Testis (tissue), 3 donors: Measurements from ENCODE around the gene MED10. TPM values are rescaled to one million over a fixed set of nuclear protein-coding genes. Genes with fewer than 3 reads are reported as not detected.

Experiments used
- DNase-seq: peaks from one replicate; pipeline ENCODE4 v3.0.0-alpha.2; 2019
- H3K27ac ChIP-seq, 2 donors: fragments of 200-600 bp; sonication (generic); one replicate each; pipeline ENCODE4 v1.5.1; 2019
- H3K27me3 ChIP-seq: fragments of 200-600 bp; sonication (generic); one replicate; pipeline ENCODE4 v1.5.1; 2019
- H3K36me3 ChIP-seq: fragments of 200-600 bp; sonication (generic); one replicate; pipeline ENCODE4 v1.5.1; 2017; ENCODE audit warnings: low read depth; ENCODE audit errors: missing control alignments
- H3K4me1 ChIP-seq: fragments of 200-600 bp; sonication (generic); one replicate; pipeline ENCODE4 v1.5.1; 2019
- H3K4me3 ChIP-seq, 2 donors: fragments of 200-600 bp; sonication (generic); one replicate each; pipeline ENCODE4 v1.5.1; 2017 to 2019
- H3K9me3 ChIP-seq: fragments of 200-600 bp; sonication (generic); one replicate; pipeline ENCODE4 v1.5.1; 2017
- POLR2A ChIP-seq: fragments of 450-650 bp; IDR thresholded peaks from one replicate; pipeline ENCODE4 v1.6.1; 2017; ENCODE audit warnings: antibody characterized with exemption, mild to moderate bottlenecking, moderate library complexity
- WGBS, 2 donors: methylation state at CpG; one replicate each; pipeline ENCODE4 v1.1.5; 2018; 5-methylcytosine and 5-hydroxymethylcytosine counted together
- intact Hi-C: fragments of 100-400 bp; cut with DNase I; formaldehyde crosslinking; loops from one replicate; pipeline ENCODE4 v1.15.1; 2023; ENCODE audit warnings: low total_unique reads
- polyA plus RNA-seq: library from polyadenylated mRNA; stranded (reverse); fragments of 350-450 nt; fragmentation: Illumina TruSeq; extraction: RNeasy Lipid Tissue Mini Kit (QIAGEN cat#74804); gene quantifications from one replicate; pipeline ENCODE4 v1.2.3, GENCODE V29; 2014; ENCODE audit warnings: low read depth, low replicate concordance; ENCODE audit not compliant: insufficient read depth
- total RNA-seq, 2 donors: library from RNA; depleted of rRNA; stranded (reverse); fragments of >200 nt; gene quantifications; one replicate each; pipeline ENCODE4 v1.2.3, GENCODE V29; 2016
- TF ChIP-seq, protein P1 (sequence below), 3 experiments: fragments of 450-650 bp in 2 of 3; fragments of 200-600 bp in 1 of 3; sonication (generic) in 1 of 3; IDR thresholded peaks; one replicate each; pipeline ENCODE4 v1.5.1; 2016 to 2019; ENCODE audit warnings: antibody characterized with exemption in 3 of 3, mild to moderate bottlenecking in 2 of 3, moderate library complexity in 1 of 3

Gene MED10
- total and polyA plus RNA-seq, 3 donors from 2014 or later = 43.6 to 47.9 (median 43.8) TPM

DNA sequence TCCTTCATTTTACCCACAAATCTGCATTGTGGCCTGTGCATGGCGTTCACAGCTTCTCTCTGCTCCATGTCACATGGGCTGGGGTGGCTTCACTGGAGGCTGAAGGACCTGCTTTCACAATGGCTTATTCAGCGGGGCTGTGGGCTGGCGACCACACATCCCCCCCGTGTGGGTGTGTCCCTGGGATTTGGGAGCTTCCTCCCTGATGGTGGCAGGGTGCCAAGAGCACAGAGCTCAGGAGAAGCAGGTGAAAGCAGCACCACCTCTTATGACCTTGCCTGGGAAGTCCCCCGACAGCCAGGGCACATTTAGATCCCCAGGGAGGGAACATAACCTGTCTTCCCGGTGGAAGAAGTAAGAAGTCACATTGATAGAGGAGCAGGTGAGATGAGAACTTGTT is 5.0 kb upstream of the MED10 start:
- Histone ChIP-seq H3K27me3 (no peaks in the 10 kb centered on the region), H3K4me1 (no peaks in the 10 kb centered on the region), H3K27ac (no peak overlapping the region), H3K36me3 (no peaks in the 10 kb centered on the region), H3K4me3 (no peak overlapping the region), H3K9me3 (no peaks in the 10 kb centered on the region)
- TF ChIP-seq POLR2A = no peak
- TF ChIP-seq, protein P1, sequence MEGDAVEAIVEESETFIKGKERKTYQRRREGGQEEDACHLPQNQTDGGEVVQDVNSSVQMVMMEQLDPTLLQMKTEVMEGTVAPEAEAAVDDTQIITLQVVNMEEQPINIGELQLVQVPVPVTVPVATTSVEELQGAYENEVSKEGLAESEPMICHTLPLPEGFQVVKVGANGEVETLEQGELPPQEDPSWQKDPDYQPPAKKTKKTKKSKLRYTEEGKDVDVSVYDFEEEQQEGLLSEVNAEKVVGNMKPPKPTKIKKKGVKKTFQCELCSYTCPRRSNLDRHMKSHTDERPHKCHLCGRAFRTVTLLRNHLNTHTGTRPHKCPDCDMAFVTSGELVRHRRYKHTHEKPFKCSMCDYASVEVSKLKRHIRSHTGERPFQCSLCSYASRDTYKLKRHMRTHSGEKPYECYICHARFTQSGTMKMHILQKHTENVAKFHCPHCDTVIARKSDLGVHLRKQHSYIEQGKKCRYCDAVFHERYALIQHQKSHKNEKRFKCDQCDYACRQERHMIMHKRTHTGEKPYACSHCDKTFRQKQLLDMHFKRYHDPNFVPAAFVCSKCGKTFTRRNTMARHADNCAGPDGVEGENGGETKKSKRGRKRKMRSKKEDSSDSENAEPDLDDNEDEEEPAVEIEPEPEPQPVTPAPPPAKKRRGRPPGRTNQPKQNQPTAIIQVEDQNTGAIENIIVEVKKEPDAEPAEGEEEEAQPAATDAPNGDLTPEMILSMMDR (IDR thresholded peaks at IDR 0.05) = no peak
- DNase-seq = no peak
- 51 to 59% methylated on average over 6 of the region's 6 CpGs for WGBS, 2 donors
- intact Hi-C loops = no loop called here

DNA sequence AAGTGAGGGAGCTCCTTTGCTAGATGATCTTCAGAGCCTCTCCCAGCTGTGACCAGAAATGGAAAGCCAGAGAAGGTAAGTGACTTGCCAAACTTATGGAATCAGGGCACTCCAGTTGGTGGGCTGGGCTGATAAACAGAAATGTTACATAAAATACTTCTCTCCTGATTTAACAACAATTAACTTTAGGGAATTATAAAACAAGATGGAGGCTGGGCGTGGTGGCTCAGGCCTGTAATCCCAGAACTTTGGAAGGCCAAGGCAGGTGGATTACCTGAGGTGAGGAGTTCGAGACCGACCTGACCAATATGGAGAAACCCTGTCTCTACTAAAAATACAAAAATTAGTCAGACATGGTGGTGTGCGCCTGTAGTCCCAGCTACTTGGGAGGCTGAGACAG is 899 bp upstream of the MED10 start:
- TF ChIP-seq, protein P1 (IDR thresholded peaks at IDR 0.05) = no peak
- TF ChIP-seq POLR2A = no peak
- H3K4me3 ChIP-seq = peak overlapping the region in 1 of 2 donors; percentile 87
- no peak overlapping the region for H3K27ac ChIP-seq
- intact Hi-C loops = no loop called here
- DNase-seq = no peak
- no peaks in the 10 kb centered on the region for H3K36me3 ChIP-seq
- no peaks in the 10 kb centered on the region for H3K27me3 ChIP-seq
- peaks cover 12% of the 10 kb centered on the region for H3K4me1 ChIP-seq
- WGBS, 2 donors = 90 to 94% methylated on average over 4 of the region's 4 CpGs
- no peaks in the 10 kb centered on the region for H3K9me3 ChIP-seq

DNA sequence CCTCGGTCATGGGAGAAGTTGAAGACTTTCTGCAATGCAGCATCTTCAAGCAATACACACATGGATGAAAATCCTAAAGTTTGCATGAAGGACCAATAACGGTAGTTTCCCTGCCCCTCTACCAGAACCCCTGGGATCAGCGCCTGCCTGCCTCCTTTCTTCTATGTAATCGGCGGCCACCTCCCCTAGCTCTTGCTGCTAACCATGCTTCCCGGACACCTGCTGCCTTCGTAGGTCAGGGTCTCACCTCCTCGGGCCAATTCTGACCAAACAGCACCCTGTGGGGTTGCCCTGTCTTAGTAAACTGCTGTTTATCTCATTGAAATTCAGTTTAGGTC is 388 bp upstream of the MED10 start:
- intact Hi-C loops = no loop called here
- Histone ChIP-seq H3K27ac (no peak overlapping the region), H3K4me1 (peaks cover 12% of the 10 kb centered on the region), H3K4me3 (peak overlapping the region; percentile 84 to 87), H3K9me3 (no peaks in the 10 kb centered on the region), H3K27me3 (no peaks in the 10 kb centered on the region), H3K36me3 (no peaks in the 10 kb centered on the region)
- WGBS, 2 donors = 5 to 6% methylated on average over 8 of the region's 8 CpGs
- no peak for TF ChIP-seq POLR2A
- TF ChIP-seq, protein P1 (IDR thresholded peaks at IDR 0.05) = no peak
- DNase-seq = no peak

DNA sequence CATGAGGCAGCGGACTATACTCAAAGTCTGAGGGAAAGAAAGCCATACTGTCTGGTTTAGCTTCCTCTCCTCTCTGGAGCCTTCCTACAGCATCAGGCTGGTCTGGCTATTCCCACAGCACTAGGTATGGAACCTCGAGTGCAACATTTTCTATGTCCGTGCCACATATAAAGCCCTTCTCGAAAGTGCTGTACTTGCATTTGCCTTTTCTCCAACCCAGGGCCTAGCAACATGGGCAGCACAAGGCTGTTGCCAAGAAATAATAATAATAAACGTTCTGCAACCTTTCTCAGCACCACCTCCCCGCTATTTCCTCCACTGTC is 804 bp downstream of the MED10 start:
- intact Hi-C loops = no loop called here
- Histone ChIP-seq H3K9me3 (no peaks in the 10 kb centered on the region), H3K27me3 (no peaks in the 10 kb centered on the region), H3K4me3 (peak overlapping the region; percentile 84 to 87), H3K36me3 (no peaks in the 10 kb centered on the region), H3K27ac (peak overlapping the region in 1 of 2 donors; percentile 71), H3K4me1 (peaks cover 12% of the 10 kb centered on the region)
- TF ChIP-seq POLR2A = no peak
- TF ChIP-seq, protein P1 (IDR thresholded peaks at IDR 0.05) = no peak
- no peak for DNase-seq
- WGBS, 2 donors = 21 to 24% methylated on average over 6 of the region's 6 CpGs

DNA sequence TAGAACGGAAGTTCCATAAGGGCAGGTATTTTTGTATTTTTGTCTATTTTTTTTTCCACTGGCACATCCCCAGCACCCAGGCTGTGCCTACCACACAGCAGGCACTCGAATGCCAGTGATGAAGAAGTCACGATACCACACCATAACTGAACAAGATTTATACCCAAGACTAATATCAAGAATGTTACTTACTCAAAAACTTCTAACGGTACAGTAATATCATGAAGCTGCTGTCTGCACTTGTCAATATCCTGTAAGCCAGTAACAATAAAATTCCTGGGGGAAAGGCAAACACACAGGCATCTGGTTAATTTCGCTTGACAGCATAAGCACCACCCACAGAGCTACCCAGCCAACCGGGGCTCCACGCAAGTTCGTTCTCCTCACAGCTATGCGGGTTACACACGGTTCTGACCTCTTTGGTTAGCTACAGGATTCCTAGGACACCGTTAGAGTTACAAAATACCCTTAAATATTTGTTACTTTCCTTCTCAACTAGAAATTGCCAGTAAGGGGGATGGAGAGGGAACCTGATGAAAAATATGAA is 1.3 kb downstream of the MED10 start:
- Histone ChIP-seq H3K36me3 (no peaks in the 10 kb centered on the region), H3K27ac (no peak overlapping the region), H3K4me1 (peaks cover 12% of the 10 kb centered on the region), H3K9me3 (no peaks in the 10 kb centered on the region), H3K27me3 (no peaks in the 10 kb centered on the region), H3K4me3 (peak overlapping the region; percentile 84 to 87)
- peak; percentile 6 for DNase-seq
- TF ChIP-seq, protein P1 (IDR thresholded peaks at IDR 0.05) = no peak
- TF ChIP-seq POLR2A = no peak
- intact Hi-C loops = no loop called here
- WGBS, 2 donors = 67 to 69% methylated on average over 11 of the region's 11 CpGs
